Measurements from ENCODE around the gene YPEL5.

YPEL5 gene

GRCh38 chr2:30115981-30116285, 30.9 kb upstream of the YPEL5 start:
- no peaks in the 10 kb centered on the region for H3K36me3 ChIP-seq (ENCODE audit: insufficient read depth)
- no peaks in the 10 kb centered on the region for H3K79me2 ChIP-seq (ENCODE audit: insufficient read depth, low read depth)
- no peak overlapping the region for H3K4me3 ChIP-seq (IDR thresholded peaks at IDR 0.05; ENCODE audit: insufficient read depth, low read depth, low read length)
- no peaks in the 10 kb centered on the region for H3K27me3 ChIP-seq (ENCODE audit: insufficient read depth, low read depth)
- no peak overlapping the region for H3K4me2 ChIP-seq
- no peak overlapping the region for H2AFZ ChIP-seq (ENCODE audit: low read depth)
- H4K20me1 ChIP-seq (ENCODE audit: insufficient read depth): no peaks in the 10 kb centered on the region
- H3K4me1 ChIP-seq (ENCODE audit: low read depth, poor library complexity, severe bottlenecking): peaks cover 7% of the 10 kb centered on the region
- H3K27ac ChIP-seq: no peak overlapping the region
- no peak overlapping the region for H3K9ac ChIP-seq
- TF ChIP-seq CTCF (conservative IDR thresholded peaks at IDR 0.05; ENCODE audit: low read depth, low read length): peak; percentile 38; the same call in 1 of the 2 replicates

GRCh38 chr2:30122362-30122761, 24.4 kb upstream of the YPEL5 start:
- Histone ChIP-seq H2AFZ (ENCODE audit: low read depth) (no peak overlapping the region), H4K20me1 (ENCODE audit: insufficient read depth) (no peaks in the 10 kb centered on the region)

GRCh38 chr2:30127016-30127893, 19.6 kb upstream of the YPEL5 start:
- Histone ChIP-seq H3K4me3 (IDR thresholded peaks at IDR 0.05; ENCODE audit: insufficient read depth, low read depth, low read length) (no peak overlapping the region), H3K79me2 (ENCODE audit: insufficient read depth, low read depth) (no peaks in the 10 kb centered on the region), H3K27me3 (ENCODE audit: insufficient read depth, low read depth) (no peaks in the 10 kb centered on the region), H3K4me2 (no peak overlapping the region), H3K27ac (no peak overlapping the region), H3K36me3 (ENCODE audit: insufficient read depth) (no peaks in the 10 kb centered on the region), H2AFZ (ENCODE audit: low read depth) (no peak overlapping the region), H3K9ac (no peak overlapping the region), H3K4me1 (ENCODE audit: low read depth, poor library complexity, severe bottlenecking) (no peaks in the 10 kb centered on the region), H4K20me1 (ENCODE audit: insufficient read depth) (no peaks in the 10 kb centered on the region)
- no peak for TF ChIP-seq CTCF (conservative IDR thresholded peaks at IDR 0.05; ENCODE audit: low read depth, low read length)

More at GRCh38 chr2:30122362-30122761, 24.4 kb upstream of the YPEL5 start:
- TF ChIP-seq CTCF (conservative IDR thresholded peaks at IDR 0.05; ENCODE audit: low read depth, low read length): no peak
- no peaks in the 10 kb centered on the region for H3K79me2 ChIP-seq (ENCODE audit: insufficient read depth, low read depth)
- no peaks in the 10 kb centered on the region for H3K4me1 ChIP-seq (ENCODE audit: low read depth, poor library complexity, severe bottlenecking)
- no peak overlapping the region for H3K9ac ChIP-seq
- H3K27me3 ChIP-seq (ENCODE audit: insufficient read depth, low read depth): no peaks in the 10 kb centered on the region
- H3K4me3 ChIP-seq (IDR thresholded peaks at IDR 0.05; ENCODE audit: insufficient read depth, low read depth, low read length): no peak overlapping the region
- no peaks in the 10 kb centered on the region for H3K36me3 ChIP-seq (ENCODE audit: insufficient read depth)
- no peak overlapping the region for H3K4me2 ChIP-seq
- H3K27ac ChIP-seq: no peak overlapping the region

GRCh38 chr2:30134582-30134981, 12.2 kb upstream of the YPEL5 start:
- no peak overlapping the region for H3K4me3 ChIP-seq (IDR thresholded peaks at IDR 0.05; ENCODE audit: insufficient read depth, low read depth, low read length)
- peaks cover 11% of the 10 kb centered on the region for H3K4me1 ChIP-seq (ENCODE audit: low read depth, poor library complexity, severe bottlenecking)
- H3K79me2 ChIP-seq (ENCODE audit: insufficient read depth, low read depth): no peaks in the 10 kb centered on the region
- no peak overlapping the region for H3K9ac ChIP-seq
- H3K27ac ChIP-seq: no peak overlapping the region
- no peak for TF ChIP-seq CTCF (conservative IDR thresholded peaks at IDR 0.05; ENCODE audit: low read depth, low read length)
- no peaks in the 10 kb centered on the region for H4K20me1 ChIP-seq (ENCODE audit: insufficient read depth)
- H3K36me3 ChIP-seq (ENCODE audit: insufficient read depth): no peaks in the 10 kb centered on the region
- no peak overlapping the region for H2AFZ ChIP-seq (ENCODE audit: low read depth)
- no peaks in the 10 kb centered on the region for H3K27me3 ChIP-seq (ENCODE audit: insufficient read depth, low read depth)
- H3K4me2 ChIP-seq: no peak overlapping the region
